A673 (cell line): ENCODE measurements around the gene CFAP97D2. TPM values are rescaled to one million over a fixed set of nuclear protein-coding genes. Genes with fewer than 3 reads are reported as not detected.

ENCODE experiments used
- BruUV-seq: library from RNA; stranded (reverse); fragments of 400-500 nt; replicated peaks from 2 replicates; lab custom pipeline; 2021; lab: Mats Ljungman, UMichigan
- CTCF ChIA-PET: fragments of 300-600 bp; sonication (Branson Sonifier 250); formaldehyde crosslinking; loops from one replicate; lab custom pipeline; 2022; ENCODE audit warnings: antibody characterized with exemption; lab: Charles Lee
- POLR2A ChIA-PET: fragments of 300-600 bp; sonication (Branson Sonifier 250); formaldehyde crosslinking; loops from one replicate; lab custom pipeline; 2022; ENCODE audit warnings: antibody characterized with exemption; ENCODE audit not compliant: low non-redundant PET; lab: Charles Lee
- DNase-seq: peaks from one replicate; pipeline ENCODE4 v3.0.0-alpha.2; 2015; ENCODE audit warnings: low spot score
- H3K27ac ChIP-seq: fragments of 200-600 bp; sonication (generic); 2 replicates; pipeline ENCODE4 v1.5.1; 2016; ENCODE audit warnings: mixed run types, low read depth, mild to moderate bottlenecking, mixed read lengths, antibody characterized with exemption, low read length; ENCODE audit not compliant: poor library complexity, severe bottlenecking
- H3K27me3 ChIP-seq: fragments of 200-600 bp; sonication (generic); replicated peaks from 2 replicates; pipeline ENCODE4 v1.6.1; 2017; ENCODE audit warnings: mixed run types, low read depth, mild to moderate bottlenecking, mixed read lengths, antibody characterized with exemption, low read length; ENCODE audit not compliant: insufficient read depth, poor library complexity
- H3K36me3 ChIP-seq: fragments of 200-600 bp; sonication (generic); 2 replicates; pipeline ENCODE4 v1.6.1; 2016; ENCODE audit warnings: mixed run types, mild to moderate bottlenecking, mixed read lengths, antibody characterized with exemption, low read length; ENCODE audit not compliant: insufficient read depth, poor library complexity, severe bottlenecking
- H3K4me1 ChIP-seq: fragments of 200-600 bp; sonication (generic); 2 replicates; pipeline ENCODE4 v1.6.1; 2017; ENCODE audit warnings: mixed run types, mild to moderate bottlenecking, mixed read lengths, antibody characterized with exemption, low read length; ENCODE audit not compliant: insufficient read depth, poor library complexity, severe bottlenecking
- H3K4me3 ChIP-seq: fragments of 200-600 bp; sonication (generic); 2 replicates; pipeline ENCODE4 v1.5.1; 2016; ENCODE audit warnings: low read depth, mixed run types, mild to moderate bottlenecking, mixed read lengths, low read length; ENCODE audit not compliant: poor library complexity, severe bottlenecking
- H3K9me3 ChIP-seq: fragments of 200-600 bp; sonication (generic); 2 replicates; pipeline ENCODE4 v1.6.1; 2016; ENCODE audit warnings: mixed run types, low read depth, mild to moderate bottlenecking, mixed read lengths, antibody characterized with exemption, low read length; ENCODE audit not compliant: poor library complexity, severe bottlenecking
- EZH2 ChIP-seq: fragments of 200-600 bp; sonication (generic); IDR thresholded peaks from 2 replicates; pipeline ENCODE4 v1.6.1; 2017; ENCODE audit warnings: borderline replicate concordance, low read depth, mild to moderate bottlenecking, mixed read lengths, antibody characterized with exemption, low read length; ENCODE audit not compliant: poor library complexity, severe bottlenecking
- intact Hi-C: fragments of 100-400 bp; cut with micrococcal nuclease; formaldehyde crosslinking; loops from one replicate; pipeline ENCODE4 v1.10.0; 2022; ENCODE audit not compliant: unreplicated experiment
- total RNA-seq: library from RNA; stranded (reverse); gene quantifications from 2 replicates; pipeline ENCODE4 v1.2.3, GENCODE V29; 2021
- TF ChIP-seq, protein P1 (sequence below): fragments of 300-800, 200-600 bp; sonication (generic); conservative IDR thresholded peaks from 2 replicates; pipeline ENCODE4 v1.5.1; 2017; ENCODE audit warnings: low read depth, mild to moderate bottlenecking, antibody characterized with exemption, low read length, moderate library complexity, mixed read lengths

CFAP97D2 gene
- total RNA-seq, 1 experiment from 2014 or later: not detected

DNA sequence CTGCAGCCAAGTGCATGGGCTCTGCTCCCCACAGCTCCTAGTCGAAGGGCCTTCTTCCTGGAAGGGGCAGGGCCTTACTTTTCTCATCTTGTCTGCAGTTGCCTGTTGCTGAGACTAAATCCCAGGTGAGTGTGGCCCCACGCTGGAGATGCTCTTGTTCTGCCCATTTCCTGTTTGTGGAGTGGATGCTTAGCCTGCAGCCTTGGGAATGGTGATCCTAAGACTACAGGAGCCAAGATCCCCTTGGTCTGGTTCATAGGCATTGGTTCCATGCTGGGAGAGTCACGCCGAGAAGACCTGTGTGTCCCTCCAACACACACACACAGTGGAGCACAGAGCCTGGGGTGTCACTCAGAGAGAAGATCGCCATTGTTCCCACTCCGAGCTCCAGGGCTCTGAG is 23.5 kb downstream of the CFAP97D2 start:
- CTCF ChIA-PET: no interaction called here
- Histone ChIP-seq H3K27ac (no peak overlapping the region), H3K36me3 (no peaks in the 10 kb centered on the region), H3K4me3 (no peak overlapping the region), H3K9me3 (no peaks in the 10 kb centered on the region), H3K27me3 (no peaks in the 10 kb centered on the region), H3K4me1 (peaks cover 3% of the 10 kb centered on the region)
- DNase-seq: no peak
- intact Hi-C loops: no loop called here
- no TSS peak for BruUV-seq
- TF ChIP-seq, protein P1, sequence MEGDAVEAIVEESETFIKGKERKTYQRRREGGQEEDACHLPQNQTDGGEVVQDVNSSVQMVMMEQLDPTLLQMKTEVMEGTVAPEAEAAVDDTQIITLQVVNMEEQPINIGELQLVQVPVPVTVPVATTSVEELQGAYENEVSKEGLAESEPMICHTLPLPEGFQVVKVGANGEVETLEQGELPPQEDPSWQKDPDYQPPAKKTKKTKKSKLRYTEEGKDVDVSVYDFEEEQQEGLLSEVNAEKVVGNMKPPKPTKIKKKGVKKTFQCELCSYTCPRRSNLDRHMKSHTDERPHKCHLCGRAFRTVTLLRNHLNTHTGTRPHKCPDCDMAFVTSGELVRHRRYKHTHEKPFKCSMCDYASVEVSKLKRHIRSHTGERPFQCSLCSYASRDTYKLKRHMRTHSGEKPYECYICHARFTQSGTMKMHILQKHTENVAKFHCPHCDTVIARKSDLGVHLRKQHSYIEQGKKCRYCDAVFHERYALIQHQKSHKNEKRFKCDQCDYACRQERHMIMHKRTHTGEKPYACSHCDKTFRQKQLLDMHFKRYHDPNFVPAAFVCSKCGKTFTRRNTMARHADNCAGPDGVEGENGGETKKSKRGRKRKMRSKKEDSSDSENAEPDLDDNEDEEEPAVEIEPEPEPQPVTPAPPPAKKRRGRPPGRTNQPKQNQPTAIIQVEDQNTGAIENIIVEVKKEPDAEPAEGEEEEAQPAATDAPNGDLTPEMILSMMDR: no peak
- no peak for TF ChIP-seq EZH2
- POLR2A ChIA-PET: interaction anchor here (0.5 kb wide), 1 partner anchor 46 kb away, joined by 5 read pairs; no protein-coding TSS in a partner anchor

DNA sequence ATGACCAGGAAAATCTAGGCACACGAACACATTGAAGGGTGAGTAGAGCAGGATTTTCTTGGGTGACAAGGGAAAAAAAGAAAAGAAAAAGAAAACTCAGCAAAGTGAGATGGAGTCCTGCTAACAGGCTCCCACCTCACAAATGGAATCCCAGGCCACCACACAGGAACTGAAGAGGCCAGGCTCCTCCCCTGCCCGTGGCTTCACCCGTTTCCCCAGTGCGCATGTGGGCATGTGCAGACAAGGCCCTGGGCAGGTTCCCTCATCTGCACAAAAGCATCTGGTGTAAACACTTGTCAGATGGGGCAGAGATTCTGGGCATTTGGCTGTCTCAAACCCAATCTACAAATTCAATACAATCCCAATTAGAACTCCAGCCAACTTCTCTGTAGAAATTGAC is 24.5 kb downstream of the CFAP97D2 start:
- H3K36me3 ChIP-seq: no peaks in the 10 kb centered on the region
- no peaks in the 10 kb centered on the region for H3K9me3 ChIP-seq
- no peaks in the 10 kb centered on the region for H3K27me3 ChIP-seq
- TF ChIP-seq, protein P1: no peak
- TF ChIP-seq EZH2: no peak
- no peak for DNase-seq
- no peak overlapping the region for H3K4me3 ChIP-seq
- H3K27ac ChIP-seq: no peak overlapping the region
- ChIA-PET POLR2A (no interaction called here), CTCF (no interaction called here)
- no TSS peak for BruUV-seq
- H3K4me1 ChIP-seq: peaks cover 3% of the 10 kb centered on the region
- intact Hi-C loops: no loop called here

DNA sequence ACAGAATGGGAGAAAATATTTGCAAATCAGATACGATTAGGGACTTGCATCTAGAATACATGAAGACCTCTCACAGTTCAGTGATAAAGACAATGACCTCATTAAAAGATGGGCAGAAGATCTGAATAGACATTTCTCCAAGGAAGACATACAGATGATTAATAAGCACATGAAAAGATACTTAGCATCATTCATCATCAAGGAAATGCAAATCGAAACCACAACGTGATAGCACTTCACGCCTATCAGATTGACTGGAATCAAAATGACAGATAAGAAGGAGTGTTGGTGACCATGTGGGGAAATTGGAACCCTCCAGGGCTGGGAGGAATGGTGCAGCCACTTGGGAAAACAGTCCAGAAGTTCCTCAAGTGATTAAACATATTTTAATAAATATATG is 25.8 kb downstream of the CFAP97D2 start:
- no TSS peak for BruUV-seq
- intact Hi-C loops: no loop called here
- no peaks in the 10 kb centered on the region for H3K27me3 ChIP-seq
- H3K9me3 ChIP-seq: no peaks in the 10 kb centered on the region
- no peak for TF ChIP-seq EZH2
- TF ChIP-seq, protein P1: no peak
- H3K36me3 ChIP-seq: no peaks in the 10 kb centered on the region
- DNase-seq: no peak
- H3K4me3 ChIP-seq: no peak overlapping the region
- H3K4me1 ChIP-seq: peaks cover 3% of the 10 kb centered on the region
- ChIA-PET CTCF (no interaction called here), POLR2A (no interaction called here)
- no peak overlapping the region for H3K27ac ChIP-seq
